Globus pallidus (tissue), 1 donor: ENCODE measurements around the gene ZFP92.

ENCODE experiments used
- DNase-seq: peaks from one replicate; pipeline ENCODE4 v3.0.0-alpha.2; 2015; ENCODE audit warnings: low spot score

ZFP92 gene

GRCh38 chrX:153455571-153455970 is 44.3 kb downstream of the ZFP92 start:
- no peak for DNase-seq

GRCh38 chrX:153456161-153456560 is 44.9 kb downstream of the ZFP92 start:
- no peak for DNase-seq

GRCh38 chrX:153456704-153457103 is 45.4 kb downstream of the ZFP92 start:
- no peak for DNase-seq

- DNase-seq, result no peak
Observed at GRCh38 chrX:153457136-153457825, 46.0 kb downstream of the ZFP92 start.

GRCh38 chrX:153457827-153458466 is 46.7 kb downstream of the ZFP92 start:
- no peak for DNase-seq

- DNase-seq, result no peak
Observed at GRCh38 chrX:153458476-153458875, 47.2 kb downstream of the ZFP92 start.

GRCh38 chrX:153459986-153460385 is 48.7 kb downstream of the ZFP92 start:
- DNase-seq, result no peak

- no peak for DNase-seq
Observed at GRCh38 chrX:153460826-153461225, 49.6 kb downstream of the ZFP92 start.
